ENCODE measurements around the gene UBE2E2.

The UBE2E2 gene

GRCh38 chr3:23372285-23372684 is 169.2 kb downstream of the UBE2E2 start:
- H3K4me1 ChIP-seq (ENCODE audit: insufficient read depth, low read length, severe bottlenecking), result peaks cover 19% of the 10 kb centered on the region
- no peak overlapping the region for H2AFZ ChIP-seq (ENCODE audit: low read length)
- no peaks in the 10 kb centered on the region for H3K27me3 ChIP-seq (ENCODE audit: insufficient read depth, low read length)
- H3K4me3 ChIP-seq (ENCODE audit: low read depth, low read length, poor library complexity, severe bottlenecking), result no peak overlapping the region
- no peaks in the 10 kb centered on the region for H3K36me3 ChIP-seq (ENCODE audit: insufficient read depth, low read length)
- TF ChIP-seq EZH2 (IDR thresholded peaks at IDR 0.05; ENCODE audit: borderline replicate concordance, low read length), result no peak
- TF ChIP-seq, protein P1, sequence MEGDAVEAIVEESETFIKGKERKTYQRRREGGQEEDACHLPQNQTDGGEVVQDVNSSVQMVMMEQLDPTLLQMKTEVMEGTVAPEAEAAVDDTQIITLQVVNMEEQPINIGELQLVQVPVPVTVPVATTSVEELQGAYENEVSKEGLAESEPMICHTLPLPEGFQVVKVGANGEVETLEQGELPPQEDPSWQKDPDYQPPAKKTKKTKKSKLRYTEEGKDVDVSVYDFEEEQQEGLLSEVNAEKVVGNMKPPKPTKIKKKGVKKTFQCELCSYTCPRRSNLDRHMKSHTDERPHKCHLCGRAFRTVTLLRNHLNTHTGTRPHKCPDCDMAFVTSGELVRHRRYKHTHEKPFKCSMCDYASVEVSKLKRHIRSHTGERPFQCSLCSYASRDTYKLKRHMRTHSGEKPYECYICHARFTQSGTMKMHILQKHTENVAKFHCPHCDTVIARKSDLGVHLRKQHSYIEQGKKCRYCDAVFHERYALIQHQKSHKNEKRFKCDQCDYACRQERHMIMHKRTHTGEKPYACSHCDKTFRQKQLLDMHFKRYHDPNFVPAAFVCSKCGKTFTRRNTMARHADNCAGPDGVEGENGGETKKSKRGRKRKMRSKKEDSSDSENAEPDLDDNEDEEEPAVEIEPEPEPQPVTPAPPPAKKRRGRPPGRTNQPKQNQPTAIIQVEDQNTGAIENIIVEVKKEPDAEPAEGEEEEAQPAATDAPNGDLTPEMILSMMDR (IDR thresholded peaks at IDR 0.05; ENCODE audit: low read length), result no peak
- peaks cover 4% of the 10 kb centered on the region for H3K79me2 ChIP-seq (ENCODE audit: insufficient read depth, low read length)
- H3K9me3 ChIP-seq (ENCODE audit: low read length), result no peaks in the 10 kb centered on the region
- H3K27ac ChIP-seq (ENCODE audit: low read depth, low read length, poor library complexity, severe bottlenecking), result no peak overlapping the region
- no peak overlapping the region for H3K9ac ChIP-seq (ENCODE audit: low read length)
- H3K9me2 ChIP-seq (ENCODE audit: low read depth, low read length), result no peaks in the 10 kb centered on the region
- H3K4me2 ChIP-seq (ENCODE audit: low read length), result no peak overlapping the region
- H3F3A ChIP-seq (ENCODE audit: insufficient read depth, low read length), result no peaks in the 10 kb centered on the region
- H4K20me1 ChIP-seq (ENCODE audit: insufficient read depth, low read length), result no peaks in the 10 kb centered on the region

DNA sequence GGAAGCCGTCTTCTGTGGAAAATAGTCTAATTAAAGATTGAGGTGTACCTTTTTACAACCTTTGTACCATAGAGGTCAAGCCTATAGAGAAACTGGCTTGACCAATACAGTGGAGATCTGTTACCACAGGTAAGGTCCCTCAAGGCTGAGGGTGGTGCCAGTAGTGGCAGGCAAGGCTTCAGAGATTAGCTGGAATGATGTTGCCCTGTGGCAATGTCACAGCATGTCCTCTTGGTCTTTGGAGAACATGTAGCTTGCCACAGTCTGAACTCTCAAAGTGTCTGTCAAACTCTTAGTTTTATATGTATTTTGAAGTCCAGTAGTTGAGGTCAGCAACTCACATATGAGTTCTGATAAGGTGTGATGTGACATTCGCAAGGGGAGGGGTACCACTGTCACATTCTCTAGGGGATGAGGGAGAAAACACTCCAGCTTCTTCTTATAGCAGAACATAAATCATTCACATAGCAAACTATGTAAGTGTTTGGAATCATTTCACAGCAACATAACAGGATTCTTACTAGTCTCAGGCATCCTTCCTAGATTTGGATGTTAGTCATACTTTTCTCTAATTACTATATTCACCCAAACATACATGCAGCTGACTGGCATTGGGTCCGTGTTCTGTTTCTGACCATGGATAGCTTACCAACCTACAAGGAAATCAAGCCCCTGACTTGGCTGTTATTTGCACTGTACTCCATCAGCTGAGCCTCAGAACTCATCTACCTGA is 173.6 kb downstream of the UBE2E2 start:
- no peak overlapping the region for H3K9ac ChIP-seq (ENCODE audit: low read length)
- no peaks in the 10 kb centered on the region for H3K36me3 ChIP-seq (ENCODE audit: insufficient read depth, low read length)
- H3K9me3 ChIP-seq (ENCODE audit: low read length), result no peaks in the 10 kb centered on the region
- H3K27me3 ChIP-seq (ENCODE audit: insufficient read depth, low read length), result no peaks in the 10 kb centered on the region
- H3F3A ChIP-seq (ENCODE audit: insufficient read depth, low read length), result no peaks in the 10 kb centered on the region
- H3K9me2 ChIP-seq (ENCODE audit: low read depth, low read length), result no peaks in the 10 kb centered on the region
- H3K4me2 ChIP-seq (ENCODE audit: low read length), result peak overlapping the region; percentile 31; the same call in 1 of the 2 replicates
- H4K20me1 ChIP-seq (ENCODE audit: insufficient read depth, low read length), result no peaks in the 10 kb centered on the region
- no peaks in the 10 kb centered on the region; the same call in 1 of the 2 replicates for H3K79me2 ChIP-seq (ENCODE audit: insufficient read depth, low read length)
- H3K27ac ChIP-seq (ENCODE audit: low read depth, low read length, poor library complexity, severe bottlenecking), result peak overlapping the region; percentile 63
- no peak overlapping the region for H3K4me3 ChIP-seq (ENCODE audit: low read depth, low read length, poor library complexity, severe bottlenecking)
- TF ChIP-seq, protein P1 (IDR thresholded peaks at IDR 0.05; ENCODE audit: low read length), result no peak
- no peak for TF ChIP-seq EZH2 (IDR thresholded peaks at IDR 0.05; ENCODE audit: borderline replicate concordance, low read length)
- H3K4me1 ChIP-seq (ENCODE audit: insufficient read depth, low read length, severe bottlenecking), result peaks cover 27% of the 10 kb centered on the region
- no peak overlapping the region for H2AFZ ChIP-seq (ENCODE audit: low read length)

DNA sequence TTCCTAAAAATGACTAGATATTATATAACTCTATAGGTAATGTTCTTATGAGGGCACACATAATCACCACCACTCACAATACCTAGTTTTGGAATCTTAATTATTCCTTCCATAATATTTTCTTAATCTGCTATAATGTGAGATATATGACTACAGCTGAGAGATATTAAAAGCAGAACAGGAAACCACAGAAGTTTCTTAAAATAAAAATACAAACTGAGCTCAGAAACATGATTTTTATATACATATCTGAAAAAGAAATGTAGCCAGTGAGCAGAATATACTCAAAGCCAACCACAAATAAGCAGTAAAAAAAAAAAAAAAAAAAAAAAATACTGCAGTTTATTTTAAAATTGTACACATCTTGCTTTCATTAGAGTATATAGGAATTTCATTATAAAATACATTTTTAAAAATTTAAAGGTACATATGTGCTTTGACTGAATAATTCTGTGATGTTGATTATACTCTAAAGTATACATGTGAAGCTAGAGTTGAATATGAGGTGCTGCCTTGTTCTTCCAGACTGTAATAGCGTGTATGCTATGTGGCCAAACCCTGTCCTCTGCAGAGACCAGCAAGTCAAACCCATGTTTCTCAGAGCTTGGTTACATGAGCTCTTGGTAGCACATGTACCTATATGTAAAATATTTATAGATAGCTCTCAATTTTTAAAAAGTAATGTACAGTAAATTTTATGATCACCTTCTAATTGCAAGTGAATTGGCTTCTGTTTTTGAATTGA is 175.0 kb downstream of the UBE2E2 start:
- H3K9me3 ChIP-seq (ENCODE audit: low read length), result no peaks in the 10 kb centered on the region
- H3K27me3 ChIP-seq (ENCODE audit: insufficient read depth, low read length), result no peaks in the 10 kb centered on the region
- peak overlapping the region; percentile 31 for H3K4me2 ChIP-seq (ENCODE audit: low read length)
- H3K9me2 ChIP-seq (ENCODE audit: low read depth, low read length), result no peaks in the 10 kb centered on the region
- peak overlapping the region; percentile 63 for H3K27ac ChIP-seq (ENCODE audit: low read depth, low read length, poor library complexity, severe bottlenecking)
- no peaks in the 10 kb centered on the region for H3F3A ChIP-seq (ENCODE audit: insufficient read depth, low read length)
- H3K36me3 ChIP-seq (ENCODE audit: insufficient read depth, low read length), result no peaks in the 10 kb centered on the region
- no peaks in the 10 kb centered on the region for H4K20me1 ChIP-seq (ENCODE audit: insufficient read depth, low read length)
- no peak overlapping the region for H3K4me3 ChIP-seq (ENCODE audit: low read depth, low read length, poor library complexity, severe bottlenecking)
- no peak for TF ChIP-seq EZH2 (IDR thresholded peaks at IDR 0.05; ENCODE audit: borderline replicate concordance, low read length)
- TF ChIP-seq, protein P1 (IDR thresholded peaks at IDR 0.05; ENCODE audit: low read length), result no peak
- peaks cover 33% of the 10 kb centered on the region for H3K4me1 ChIP-seq (ENCODE audit: insufficient read depth, low read length, severe bottlenecking)
- H2AFZ ChIP-seq (ENCODE audit: low read length), result no peak overlapping the region
- no peaks in the 10 kb centered on the region; the same call in 1 of the 2 replicates for H3K79me2 ChIP-seq (ENCODE audit: insufficient read depth, low read length)
- H3K9ac ChIP-seq (ENCODE audit: low read length), result peak overlapping the region; percentile 27
